GM21825 (cell line): ENCODE measurements around the gene ACADVL.

ENCODE experiments used
- ATAC-seq: cut with Tn5 transposase; IDR thresholded peaks from one replicate; pipeline ENCODE4 v1.9.1; 2021; ENCODE audit warnings: mild to moderate bottlenecking, moderate library complexity; ENCODE audit not compliant: unreplicated experiment

The ACADVL gene

GRCh38 chr17:7250695-7251627, 31.2 kb downstream of the ACADVL start:
- peak; percentile 1 for ATAC-seq

- ATAC-seq = peak; percentile 80
Observed at GRCh38 chr17:7251661-7252175, 32.0 kb downstream of the ACADVL start, which contains the start of gene CTDNEP1. Gene CTDNEP1, minus strand, starts transcription at chr17:7251734. Its CDS starts 438 bp downstream, at chr17:7251296.

GRCh38 chr17:7252176-7253043, 32.7 kb downstream of the ACADVL start, which contains the start of gene ELP5:
Gene ELP5, plus strand, starts transcription at chr17:7252215. Its CDS starts 336 bp downstream, at chr17:7252551.
- peak; percentile 42 for ATAC-seq

GRCh38 chr17:7253082-7253481, 33.3 kb downstream of the ACADVL start:
- no peak for ATAC-seq

GRCh38 chr17:7254511-7254910, 34.8 kb downstream of the ACADVL start:
- no peak for ATAC-seq

- no peak for ATAC-seq
Observed at GRCh38 chr17:7256766-7257456, 37.2 kb downstream of the ACADVL start.

GRCh38 chr17:7258731-7259554, 39.2 kb downstream of the ACADVL start:
- ATAC-seq = no peak

- ATAC-seq = no peak
Observed at GRCh38 chr17:7259555-7259889, 39.8 kb downstream of the ACADVL start.

- no peak for ATAC-seq
Observed at GRCh38 chr17:7260151-7260550, 40.4 kb downstream of the ACADVL start.

- no peak for ATAC-seq
Observed at GRCh38 chr17:7260651-7261378, 41.1 kb downstream of the ACADVL start.

- no peak for ATAC-seq
Observed at GRCh38 chr17:7261379-7262191, 41.8 kb downstream of the ACADVL start.

- no peak for ATAC-seq
Observed at GRCh38 chr17:7262192-7262934, 42.6 kb downstream of the ACADVL start, which contains the start of gene CLDN7. Gene CLDN7, minus strand, starts transcription at chr17:7262478. Its CDS starts 435 bp downstream, at chr17:7262043.

- no peak for ATAC-seq
Observed at GRCh38 chr17:7262935-7263800, 43.4 kb downstream of the ACADVL start.

- ATAC-seq = no peak
Observed at GRCh38 chr17:7263801-7264078, 44.0 kb downstream of the ACADVL start.

- no peak for ATAC-seq
Observed at GRCh38 chr17:7266784-7267183, 47.0 kb downstream of the ACADVL start.
